ENCODE measurements around the gene MRPL54. TPM values are rescaled to one million over a fixed set of nuclear protein-coding genes. Genes with fewer than 3 reads are reported as not detected.

The MRPL54 gene
- total RNA-seq, 1 experiment from 2014 or later: 67.1 TPM

GRCh38 chr19:3798137-3798536 lies 35.7 kb downstream of the MRPL54 start:
- Histone ChIP-seq H3K9ac (ENCODE audit: low read length) (no peak overlapping the region), H4K20me1 (ENCODE audit: insufficient read depth) (no peaks in the 10 kb centered on the region), H3K27ac (ENCODE audit: low read depth, low read length) (no peak overlapping the region), H3K9me2 (ENCODE audit: insufficient read depth) (no peaks in the 10 kb centered on the region), H3K9me3 (ENCODE audit: control insufficient read depth in 1 of 2, insufficient read depth in 1 of 2, low read depth in 1 of 2, low read length in 2 of 2) (0 out of 4 replicates have a peak, but pooled peaks cover 0 to 2% of the 10 kb centered on the region in 2 experiments), H3K4me1 (ENCODE audit: control insufficient read depth in 1 of 2, insufficient read depth in 2 of 2, low read length in 2 of 2) (no peaks in the 10 kb centered on the region), H3K36me3 (ENCODE audit: control insufficient read depth in 1 of 2, insufficient read depth in 2 of 2, low read length in 2 of 2) (no peaks in the 10 kb centered on the region), H2AFZ (ENCODE audit: low read depth, low read length, poor library complexity, severe bottlenecking) (no peak overlapping the region), H3K79me2 (ENCODE audit: insufficient read depth, low read length) (no peaks in the 10 kb centered on the region), H3K4me3 (replicated peaks in 1 of 2; ENCODE audit: low read depth in 1 of 2, low read length in 2 of 2) (no peak overlapping the region), H3K27me3 (ENCODE audit: insufficient read depth, low read length) (no peaks in the 10 kb centered on the region), H3K4me2 (ENCODE audit: low read length) (no peak overlapping the region)
- intact Hi-C loops (cut with micrococcal nuclease): no loop called here
- no peak for ATAC-seq
- ChIA-PET RAD21 (ENCODE audit: low non-redundant PET in 1 of 2, low total read pairs in 2 of 2, uncharacterized antibody in 2 of 2, unreplicated experiment in 2 of 2) (no interaction called here), POLR2A (no interaction called here), CTCF (no interaction called here)
- no TSS peak for BruUV-seq (replicated peaks)
- no peak for TF ChIP-seq POLR2A (IDR thresholded peaks at IDR 0.05; ENCODE audit: borderline replicate concordance, extremely low read depth, insufficient read depth, insufficient read length)
- no peak for TF ChIP-seq CTCF (IDR thresholded peaks at IDR 0.05 in 2 of 3, conservative IDR thresholded peaks at IDR 0.05 in 1 of 3; ENCODE audit: borderline replicate concordance in 1 of 3, insufficient read depth in 1 of 3, low read depth in 2 of 3, low read length in 2 of 3)
- DNase-seq (ENCODE audit: low read depth, low spot score): no peak

DNA sequence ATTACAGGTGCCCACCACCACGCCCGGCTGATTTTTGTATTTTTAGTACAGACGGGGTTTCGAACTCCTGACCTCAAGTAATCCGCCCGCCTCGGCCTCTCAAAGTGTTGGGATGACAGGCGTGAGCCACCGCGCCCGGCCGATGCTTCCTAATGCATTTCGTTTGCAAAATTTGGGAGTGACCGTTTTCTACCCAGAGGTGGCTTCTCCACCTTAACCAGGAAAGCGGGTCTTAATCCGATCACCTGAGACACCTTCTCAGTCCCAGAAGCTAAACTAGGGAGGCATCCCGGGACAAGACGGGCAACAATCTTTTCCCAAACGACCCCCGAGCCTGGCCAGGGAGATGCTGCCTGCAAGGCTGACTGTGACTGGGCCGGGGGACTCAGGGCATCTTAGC lies 38.5 kb downstream of the MRPL54 start:
- Histone ChIP-seq H3K4me1 (ENCODE audit: control insufficient read depth in 1 of 2, insufficient read depth in 2 of 2, low read length in 2 of 2) (no peaks in the 10 kb centered on the region), H3K36me3 (ENCODE audit: control insufficient read depth in 1 of 2, insufficient read depth in 2 of 2, low read length in 2 of 2) (no peaks in the 10 kb centered on the region)
- POLR2A ChIA-PET: no interaction called here

More for the DNA sequence above, 38.5 kb downstream of the MRPL54 start:
- no TSS peak for BruUV-seq (replicated peaks)
- no peaks in the 10 kb centered on the region for H4K20me1 ChIP-seq (ENCODE audit: insufficient read depth)
- H3K4me3 ChIP-seq (replicated peaks in 1 of 2; ENCODE audit: low read depth in 1 of 2, low read length in 2 of 2): no peak overlapping the region
- no peak overlapping the region for H3K4me2 ChIP-seq (ENCODE audit: low read length)
- no peak overlapping the region for H3K27ac ChIP-seq (ENCODE audit: low read depth, low read length)
- no peaks in the 10 kb centered on the region for H3K27me3 ChIP-seq (ENCODE audit: insufficient read depth, low read length)
- TF ChIP-seq CEBPB (IDR thresholded peaks at IDR 0.05; ENCODE audit: low read depth): no peak
- no peak for TF ChIP-seq FOSL1 (IDR thresholded peaks at IDR 0.05; ENCODE audit: low read depth)
- no peak for TF ChIP-seq CTCF (IDR thresholded peaks at IDR 0.05 in 2 of 3, conservative IDR thresholded peaks at IDR 0.05 in 1 of 3; ENCODE audit: borderline replicate concordance in 1 of 3, insufficient read depth in 1 of 3, low read depth in 2 of 3, low read length in 2 of 3)
- TF ChIP-seq RAD21 (IDR thresholded peaks at IDR 0.05; ENCODE audit: low read depth): no peak
- no peak for TF ChIP-seq POLR2A (IDR thresholded peaks at IDR 0.05; ENCODE audit: borderline replicate concordance, extremely low read depth, insufficient read depth, insufficient read length)
- CTCF ChIA-PET: no interaction called here
- no peak overlapping the region for H2AFZ ChIP-seq (ENCODE audit: low read depth, low read length, poor library complexity, severe bottlenecking)
- no peaks in the 10 kb centered on the region for H3K79me2 ChIP-seq (ENCODE audit: insufficient read depth, low read length)
- H3K9ac ChIP-seq (ENCODE audit: low read length): no peak overlapping the region
- intact Hi-C loops (cut with micrococcal nuclease): no loop called here
- ATAC-seq: no peak
- H3K9me3 ChIP-seq (ENCODE audit: control insufficient read depth in 1 of 2, insufficient read depth in 1 of 2, low read depth in 1 of 2, low read length in 2 of 2): 0 out of 4 replicates have a peak, but pooled peaks cover 0 to 2% of the 10 kb centered on the region in 2 experiments
- RAD21 ChIA-PET (ENCODE audit: low non-redundant PET in 1 of 2, low total read pairs in 2 of 2, uncharacterized antibody in 2 of 2, unreplicated experiment in 2 of 2): no interaction called here
- no peaks in the 10 kb centered on the region for H3K9me2 ChIP-seq (ENCODE audit: insufficient read depth)
- no peak for DNase-seq (ENCODE audit: low read depth, low spot score)

All from HCT116 (cell line).